Nucleus accumbens (tissue), 56 donors: ENCODE results near the gene PGGHG.

Experiments used
- DNase-seq, 56 donors: peaks; one replicate each; lab custom pipeline; 2025; lab: John Stamatoyannopoulos, UW

Gene PGGHG

GRCh38 chr11:268716-269145 is 20.2 kb upstream of the PGGHG start:
- peak in 8 of 56 donors; percentile 13 to 32 (median 22) for DNase-seq

GRCh38 chr11:269146-269890 is 19.6 kb upstream of the PGGHG start:
- no peak for DNase-seq

DNA sequence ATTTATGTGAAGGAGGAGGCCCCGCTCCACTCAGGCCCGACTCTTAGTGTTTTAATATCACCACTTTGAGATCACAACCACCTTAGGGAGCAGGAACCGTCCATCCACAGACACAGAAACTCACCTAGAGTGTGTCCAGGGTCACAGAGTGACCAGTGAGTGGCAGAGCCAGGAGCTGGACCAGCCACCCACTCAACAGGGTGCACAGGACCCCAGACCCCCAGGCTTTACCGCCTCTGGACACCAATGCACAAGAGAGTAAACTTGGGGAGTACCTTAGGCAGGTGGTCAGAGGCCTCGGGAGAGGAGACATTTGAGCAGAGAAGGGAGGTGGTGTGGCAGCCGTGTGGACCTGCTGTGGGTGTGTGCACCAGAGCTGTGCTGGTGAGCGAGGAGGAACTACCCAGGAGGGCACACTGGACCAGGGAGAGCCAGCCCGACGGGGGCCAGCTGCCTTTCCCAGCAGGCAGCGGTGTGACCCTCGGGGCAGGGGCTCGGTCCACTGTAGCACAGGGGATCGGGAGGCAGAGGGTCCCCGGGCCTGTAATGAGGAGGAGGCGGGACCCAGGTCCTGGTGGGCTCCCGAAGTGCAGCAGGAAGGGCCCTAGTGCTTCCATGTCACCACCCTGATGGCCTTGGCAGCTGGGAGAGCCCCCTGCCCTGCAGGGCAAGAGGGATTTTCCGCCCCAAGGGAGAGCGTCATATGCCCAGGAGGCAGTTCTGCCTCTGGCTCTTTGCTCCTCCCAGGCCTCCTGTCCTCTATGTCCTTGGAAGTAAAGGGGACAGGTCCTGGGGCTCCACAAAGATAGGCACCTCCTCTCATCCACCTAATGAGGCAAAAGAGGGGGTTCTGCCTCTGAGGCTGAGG is 18.2 kb upstream of the PGGHG start:
- DNase-seq, result no peak

DNA sequence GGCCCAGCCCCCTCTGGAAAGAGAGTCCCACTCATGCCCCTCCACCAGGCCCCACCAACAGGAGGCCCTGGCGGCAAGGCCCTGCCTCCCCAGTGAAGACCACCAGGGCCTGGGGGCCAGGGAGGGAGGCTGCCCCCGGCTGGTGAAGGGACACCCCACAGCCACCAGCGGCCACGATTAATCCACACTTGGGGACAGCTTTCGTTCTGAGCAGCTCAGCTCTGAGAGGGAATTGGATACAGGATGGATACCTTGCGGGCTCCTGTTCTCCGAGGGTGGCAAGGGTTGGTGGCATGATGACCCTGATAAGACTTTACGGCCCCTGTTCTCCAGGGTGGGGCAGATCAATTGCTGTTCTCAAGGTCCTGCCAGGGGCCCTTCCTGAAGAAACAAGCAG is 17.6 kb upstream of the PGGHG start:
- no peak for DNase-seq

DNA sequence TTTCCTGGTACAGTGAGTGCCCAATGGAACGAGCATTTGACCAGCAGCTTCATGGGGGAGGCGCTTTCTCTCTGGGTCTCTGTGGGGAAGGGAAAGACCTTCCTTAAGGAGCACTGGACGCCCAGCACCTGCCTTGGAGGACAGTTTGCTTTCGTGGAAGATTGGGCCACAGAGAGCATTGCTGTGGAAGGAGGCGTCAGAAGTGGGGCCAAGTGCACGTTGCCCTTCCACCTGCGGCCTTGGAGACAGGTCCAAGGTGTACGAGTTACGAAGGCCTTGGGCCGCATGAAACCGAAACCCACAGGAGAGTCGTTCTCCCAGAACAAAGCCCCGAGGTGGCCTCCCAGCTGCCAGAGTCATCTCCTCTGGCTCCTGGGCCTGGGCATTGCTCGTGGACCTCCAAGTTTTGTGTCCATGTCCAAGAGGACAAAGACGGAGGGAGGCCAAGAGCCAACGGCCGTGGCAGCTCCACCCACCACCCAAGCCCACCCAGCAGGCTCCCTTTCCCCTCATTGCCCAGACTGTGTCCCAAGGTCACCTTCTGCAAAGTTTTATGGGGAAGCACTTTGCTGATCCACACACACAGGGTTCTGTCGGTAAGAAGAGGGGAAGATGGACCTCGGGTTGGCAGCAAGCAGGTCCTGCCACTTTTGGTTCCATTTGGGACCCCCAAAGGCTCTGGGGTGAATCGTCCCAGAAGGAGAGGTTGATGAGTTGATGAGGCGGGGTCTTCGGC is 16.6 kb upstream of the PGGHG start:
- no peak for DNase-seq

DNA sequence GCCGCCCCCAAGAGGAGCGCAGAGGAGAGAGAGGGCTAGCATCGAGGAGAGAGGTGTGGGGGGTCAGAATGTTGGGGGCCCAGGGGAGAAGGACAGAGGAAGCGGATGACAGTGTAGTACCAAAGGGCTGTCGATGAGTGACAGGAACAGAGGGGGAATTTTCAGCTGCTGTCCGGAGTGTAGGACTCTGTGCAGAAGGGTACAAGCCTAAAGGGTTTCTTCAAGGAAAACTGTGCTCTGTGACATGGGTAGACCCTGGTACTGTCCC is 16.1 kb upstream of the PGGHG start:
- no peak for DNase-seq

- DNase-seq, result no peak
Measured at GRCh38 chr11:276219-276618, 12.7 kb upstream of the PGGHG start.

DNA sequence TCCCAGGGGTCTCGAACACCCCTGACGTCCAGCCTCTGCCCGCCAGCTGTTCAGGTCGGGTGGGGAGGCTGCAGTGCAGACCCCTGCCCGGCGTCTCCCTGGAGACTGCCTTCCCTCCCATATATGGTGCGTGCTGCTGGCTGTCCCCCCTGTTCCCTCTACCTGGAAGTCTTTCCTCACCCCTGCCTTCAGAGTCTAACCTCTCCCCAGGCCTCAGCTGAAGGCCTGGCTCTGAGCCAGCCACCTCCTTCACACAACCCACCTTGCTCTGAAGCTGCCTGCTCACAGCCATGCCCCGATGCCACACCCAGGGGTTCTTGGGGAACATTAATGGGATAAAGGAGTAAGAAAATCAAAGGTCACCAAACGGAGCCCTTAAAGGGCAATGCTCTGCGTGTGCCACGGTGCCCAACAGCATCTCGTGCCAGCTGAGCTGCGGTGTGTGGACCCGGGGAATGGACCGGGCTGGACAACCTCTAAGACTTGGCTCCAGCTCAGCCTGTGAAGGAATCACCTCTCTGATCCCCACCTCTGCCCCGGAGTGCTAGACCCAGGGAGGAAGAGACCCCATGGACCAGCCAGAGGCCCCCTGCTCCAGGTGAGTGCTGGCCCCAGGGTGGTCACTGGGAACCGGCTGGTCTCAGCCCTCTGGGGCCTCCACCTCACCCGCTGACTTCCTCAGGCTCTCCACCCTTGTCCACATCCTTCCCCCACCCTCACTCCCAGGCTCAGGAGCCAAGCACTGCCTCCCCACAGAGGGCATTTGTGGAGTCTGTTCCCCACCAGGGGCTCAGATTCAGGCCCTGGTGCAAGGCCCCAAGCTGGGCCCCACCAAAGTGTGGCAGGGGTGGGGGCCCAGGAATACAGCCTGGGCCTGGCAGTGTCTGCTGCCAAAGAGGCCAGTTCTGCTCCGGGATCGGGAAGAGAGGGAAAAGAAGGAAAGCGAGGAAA is 10.7 kb upstream of the PGGHG start, which contains the start of gene NLRP6:
Gene NLRP6, plus strand, starts transcription at position 407 of the 951 bp plus-strand sequence. Its CDS starts 163 bp downstream, at position 570.
- no peak for DNase-seq

DNA sequence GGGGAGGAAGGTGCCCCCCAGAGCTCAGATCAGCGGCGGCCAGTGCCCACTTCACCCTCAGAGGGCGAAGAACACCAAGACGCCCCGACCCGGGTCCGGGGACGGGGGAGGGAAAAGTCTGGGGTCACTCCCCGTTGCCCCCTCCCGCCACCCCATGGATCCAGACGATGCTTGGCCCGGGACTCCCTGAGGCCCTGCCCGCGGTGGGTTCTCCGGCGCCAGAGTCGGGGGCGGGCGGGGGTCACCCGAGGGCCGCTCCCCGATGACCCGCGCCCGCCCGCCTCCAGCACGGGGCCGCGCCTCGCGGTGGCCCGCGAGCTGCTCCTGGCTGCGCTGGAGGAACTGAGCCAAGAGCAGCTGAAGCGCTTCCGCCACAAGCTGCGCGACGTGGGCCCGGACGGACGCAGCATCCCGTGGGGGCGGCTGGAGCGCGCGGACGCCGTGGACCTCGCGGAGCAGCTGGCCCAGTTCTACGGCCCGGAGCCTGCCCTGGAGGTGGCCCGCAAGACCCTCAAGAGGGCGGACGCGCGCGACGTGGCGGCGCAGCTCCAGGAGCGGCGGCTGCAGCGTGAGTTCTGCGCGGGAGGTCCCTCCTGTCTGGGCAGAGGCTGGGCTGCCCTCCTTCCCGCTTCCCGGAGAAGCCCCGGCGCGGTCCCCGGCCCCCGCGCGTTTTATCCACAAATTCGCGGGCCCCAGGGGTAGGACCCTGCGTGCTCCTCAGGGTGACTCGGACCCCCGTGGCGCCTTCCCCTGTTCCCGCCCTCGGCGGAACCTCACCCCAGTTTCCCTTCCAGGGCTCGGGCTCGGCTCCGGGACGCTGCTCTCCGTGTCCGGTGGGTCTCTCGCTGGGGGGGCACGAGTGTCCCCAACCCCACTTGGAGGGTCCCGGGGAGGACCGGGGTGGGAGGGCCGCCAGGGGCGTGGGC is 9.6 kb upstream of the PGGHG start:
- DNase-seq, result no peak

DNA sequence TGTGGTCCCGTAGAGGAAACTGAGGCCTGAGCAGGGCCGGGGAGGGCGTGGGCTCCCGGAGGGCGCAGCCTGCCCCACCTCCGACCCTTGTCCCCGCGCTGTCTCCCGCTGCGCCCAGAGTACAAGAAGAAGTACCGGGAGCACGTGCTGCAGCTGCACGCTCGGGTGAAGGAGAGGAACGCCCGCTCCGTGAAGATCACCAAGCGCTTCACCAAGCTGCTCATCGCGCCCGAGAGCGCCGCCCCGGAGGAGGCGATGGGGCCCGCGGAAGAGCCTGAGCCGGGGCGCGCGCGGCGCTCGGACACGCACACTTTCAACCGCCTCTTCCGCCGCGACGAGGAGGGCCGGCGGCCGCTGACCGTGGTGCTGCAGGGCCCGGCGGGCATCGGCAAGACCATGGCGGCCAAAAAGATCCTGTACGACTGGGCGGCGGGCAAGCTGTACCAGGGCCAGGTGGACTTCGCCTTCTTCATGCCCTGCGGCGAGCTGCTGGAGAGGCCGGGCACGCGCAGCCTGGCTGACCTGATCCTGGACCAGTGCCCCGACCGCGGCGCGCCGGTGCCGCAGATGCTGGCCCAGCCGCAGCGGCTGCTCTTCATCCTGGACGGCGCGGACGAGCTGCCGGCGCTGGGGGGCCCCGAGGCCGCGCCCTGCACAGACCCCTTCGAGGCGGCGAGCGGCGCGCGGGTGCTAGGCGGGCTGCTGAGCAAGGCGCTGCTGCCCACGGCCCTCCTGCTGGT is 8.8 kb upstream of the PGGHG start:
- DNase-seq, result no peak

DNA sequence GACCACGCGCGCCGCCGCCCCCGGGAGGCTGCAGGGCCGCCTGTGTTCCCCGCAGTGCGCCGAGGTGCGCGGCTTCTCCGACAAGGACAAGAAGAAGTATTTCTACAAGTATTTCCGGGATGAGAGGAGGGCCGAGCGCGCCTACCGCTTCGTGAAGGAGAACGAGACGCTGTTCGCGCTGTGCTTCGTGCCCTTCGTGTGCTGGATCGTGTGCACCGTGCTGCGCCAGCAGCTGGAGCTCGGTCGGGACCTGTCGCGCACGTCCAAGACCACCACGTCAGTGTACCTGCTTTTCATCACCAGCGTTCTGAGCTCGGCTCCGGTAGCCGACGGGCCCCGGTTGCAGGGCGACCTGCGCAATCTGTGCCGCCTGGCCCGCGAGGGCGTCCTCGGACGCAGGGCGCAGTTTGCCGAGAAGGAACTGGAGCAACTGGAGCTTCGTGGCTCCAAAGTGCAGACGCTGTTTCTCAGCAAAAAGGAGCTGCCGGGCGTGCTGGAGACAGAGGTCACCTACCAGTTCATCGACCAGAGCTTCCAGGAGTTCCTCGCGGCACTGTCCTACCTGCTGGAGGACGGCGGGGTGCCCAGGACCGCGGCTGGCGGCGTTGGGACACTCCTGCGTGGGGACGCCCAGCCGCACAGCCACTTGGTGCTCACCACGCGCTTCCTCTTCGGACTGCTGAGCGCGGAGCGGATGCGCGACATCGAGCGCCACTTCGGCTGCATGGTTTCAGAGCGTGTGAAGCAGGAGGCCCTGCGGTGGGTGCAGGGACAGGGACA is 8.0 kb upstream of the PGGHG start:
- no peak for DNase-seq

- no peak for DNase-seq
Measured at GRCh38 chr11:281486-282161, 7.3 kb upstream of the PGGHG start.

- no peak for DNase-seq
Measured at GRCh38 chr11:282171-282570, 6.8 kb upstream of the PGGHG start.

- DNase-seq, result no peak
Measured at GRCh38 chr11:282630-283360, 6.1 kb upstream of the PGGHG start.

GRCh38 chr11:283405-284104 is 5.4 kb upstream of the PGGHG start:
- DNase-seq, result no peak
